ENCODE results near the gene IL17C. TPM values are rescaled to one million over a fixed set of nuclear protein-coding genes. Genes with fewer than 3 reads are reported as not detected.
A peak's percentile ranks its signal among the peaks of the same experiment; 100 is the strongest.

The IL17C gene
- total and polyA plus RNA-seq, 9 of the 15 experiments (the other 6 are each of a cell fraction or from before 2014, with no cell fraction given) = not detected

DNA sequence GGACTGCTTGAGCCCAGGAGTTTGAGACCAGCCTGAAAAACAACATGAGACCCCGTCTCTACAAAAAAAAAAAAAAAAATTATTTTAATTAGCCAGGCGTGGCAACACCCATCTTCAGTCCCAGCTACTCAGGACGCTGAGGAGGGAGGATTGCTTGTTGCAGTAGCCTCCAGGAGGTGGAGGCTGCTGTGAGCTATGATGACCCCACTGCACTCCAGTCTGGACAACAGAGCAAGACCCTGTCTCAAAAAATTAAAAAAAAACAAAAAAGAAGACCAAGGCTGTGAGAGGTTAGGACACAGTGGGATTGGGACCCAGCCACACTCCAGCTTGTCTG is 49.3 kb downstream of the IL17C start (continued):
- TF ChIP-seq FOXK2 (conservative IDR thresholded peaks at IDR 0.05 in 1 of 2, IDR thresholded peaks at IDR 0.05 in 1 of 2; ENCODE audit: low read depth in 2 of 2) (no peak), FOXK1 (CRISPR knock-in tag; IDR thresholded peaks at IDR 0.05; ENCODE audit: borderline replicate concordance) (no peak), TEAD1 (CRISPR knock-in tag; IDR thresholded peaks at IDR 0.05) (peak in 1 of 2 experiments; percentile 77; a peak in 1 of 4 replicates), ZNF175 (CRISPR knock-in tag; IDR thresholded peaks at IDR 0.05; ENCODE audit: low read depth) (0 out of 2 replicates have a peak, but pooled peaks have one; percentile 21), ZNF263 (CRISPR knock-in tag; IDR thresholded peaks at IDR 0.05; ENCODE audit: borderline replicate concordance) (0 out of 2 replicates have a peak, but pooled peaks have one; percentile 15), SAFB2 (IDR thresholded peaks at IDR 0.05; ENCODE audit: borderline replicate concordance, low read depth, low read length, severe bottlenecking) (no peak), XRCC4 (IDR thresholded peaks at IDR 0.05; ENCODE audit: extremely low read depth, insufficient read depth, insufficient read length) (no peak)

DNA sequence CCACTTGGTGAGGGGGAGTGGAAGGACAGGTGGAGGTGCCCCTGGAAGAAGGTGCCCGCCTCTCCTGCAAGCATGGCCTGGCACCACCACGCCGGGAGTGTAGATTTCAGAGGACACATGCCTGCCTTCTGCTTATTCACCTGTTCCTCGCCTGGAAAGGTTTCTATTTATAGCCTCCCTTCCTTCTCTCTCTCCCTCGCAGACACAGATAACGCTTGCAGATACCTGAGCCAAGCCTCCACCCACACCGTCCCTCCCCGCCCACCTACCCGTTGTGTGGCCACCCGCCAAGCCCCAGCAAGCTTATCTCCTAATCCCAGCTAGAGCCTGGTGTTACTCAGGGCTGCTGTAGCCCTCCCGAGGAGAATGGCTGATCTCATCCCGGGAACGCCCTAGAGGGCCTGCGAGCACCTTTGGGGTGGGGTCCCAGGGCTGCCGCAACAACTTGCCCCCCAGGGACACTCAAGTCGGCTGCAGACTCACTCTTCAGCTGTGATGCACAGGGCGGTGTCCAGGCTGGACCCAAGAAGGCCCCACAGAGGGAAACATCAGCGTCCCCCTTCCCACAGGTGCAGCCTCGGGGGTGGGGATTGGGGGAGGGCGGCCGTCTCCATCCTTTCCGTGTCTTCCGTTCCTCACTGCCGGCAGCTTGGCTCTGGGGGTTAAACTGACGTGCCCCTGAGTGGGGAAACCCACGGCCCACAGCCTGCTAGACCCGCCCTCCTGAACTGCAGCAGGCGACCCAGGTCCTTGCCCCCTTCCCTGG is 49.8 kb downstream of the IL17C start:
- Histone ChIP-seq H3K36me3 (ENCODE audit: control insufficient read depth, insufficient read depth, low read length) (no peaks in the 10 kb centered on the region), H3K9me1 (ENCODE audit: control insufficient read depth, insufficient read depth, low read length) (no peaks in the 10 kb centered on the region), H3K4me1 (replicated peaks in 1 of 2; ENCODE audit: control insufficient read depth in 2 of 2, insufficient read depth in 2 of 2, low read length in 2 of 2) (peaks cover 45 to 80% of the 10 kb centered on the region in 2 experiments), H3K27me3 (ENCODE audit: control insufficient read depth in 2 of 2, insufficient read depth in 2 of 2, low read length in 2 of 2) (no peaks in the 10 kb centered on the region), H3K9ac (ENCODE audit: insufficient read depth in 1 of 2, low read depth in 2 of 2, low read length in 2 of 2) (peak overlapping the region; percentile 47 to 80), H4K20me1 (replicated peaks; ENCODE audit: control insufficient read depth, insufficient read depth, low read length) (no peaks in the 10 kb centered on the region; the same call in 1 of the 2 replicates), H3K4me2 (ENCODE audit: insufficient read depth, low read length) (peak overlapping the region; percentile 74), H3K79me2 (ENCODE audit: control insufficient read depth, insufficient read depth, low read length) (no peaks in the 10 kb centered on the region; the same call in 2 of the 3 replicates), H2AFZ (ENCODE audit: low read depth, low read length) (peak overlapping the region; percentile 40), H3K27ac (ENCODE audit: extremely low read depth, low read depth, low read length) (peak overlapping the region; percentile 44), H3K9me3 (replicated peaks; ENCODE audit: control insufficient read depth, insufficient read depth, low read depth, low read length) (no peaks in the 10 kb centered on the region), H3K4me3 (no peak overlapping the region; the same call in 1 of the 2 replicates)
- ChIA-PET CTCF (ENCODE audit: low intra/inter-chr PET ratio) (no interaction called here), POLR2A (interaction anchor here (1.0 to 2.1 kb wide), 8 partner anchors 13 to 118 kb away, joined by 3 to 9 read pairs (median 6); partner anchors contain the start of gene ZC3H18)
- intact Hi-C loops (cut with micrococcal nuclease) = loop anchor here (5.0 kb wide), 2 partner anchors 61 to 84 kb away; no protein-coding TSS in a partner anchor
- ATAC-seq = peak; percentile 82
- FAIRE-seq = peak; percentile 100
- WGBS (ENCODE audit: insufficient coverage, low coverage, missing lambda C conversion rate) = 5% methylated on average over 28 of the region's 28 CpGs
- peak; percentile 98 to 99 (median 99) for DNase-seq (ENCODE audit: extremely low read depth in 1 of 4, low spot score in 3 of 4)
- in situ Hi-C loops (cut with MboI) = no loop called here
- BruUV-seq (replicated peaks) = no TSS peak
- TF ChIP-seq ZNF263 (CRISPR knock-in tag; IDR thresholded peaks at IDR 0.05; ENCODE audit: borderline replicate concordance) (peak; percentile 24; the same call in 1 of the 2 replicates), MYC (IDR thresholded peaks at IDR 0.05; ENCODE audit: low read depth, low read length) (peak; percentile 78), MYC (CRISPR knock-in tag; IDR thresholded peaks at IDR 0.05; ENCODE audit: borderline replicate concordance, low read depth) (no peak), RBM39 (optimal IDR thresholded peaks at IDR 0.05; ENCODE audit: low read depth, low read length) (peak; percentile 73), SMARCB1 (IDR thresholded peaks at IDR 0.05; ENCODE audit: insufficient read length, low read depth) (peak; percentile 88), RBM34 (IDR thresholded peaks at IDR 0.05; ENCODE audit: borderline replicate concordance, insufficient read depth, low read length) (no peak), NEUROD1 (IDR thresholded peaks at IDR 0.05; ENCODE audit: borderline replicate concordance, low read depth, low read length, partially characterized antibody) (peak; percentile 95), KAT7 (CRISPR knock-in tag; IDR thresholded peaks at IDR 0.05; ENCODE audit: borderline replicate concordance) (peak; percentile 77; the same call in 1 of the 2 replicates), SMARCC2 (IDR thresholded peaks at IDR 0.05; ENCODE audit: low read depth) (peak; percentile 90), SIX5 (IDR thresholded peaks at IDR 0.05; ENCODE audit: borderline replicate concordance in 1 of 2, insufficient read depth in 1 of 2, low read depth in 1 of 2, low read length in 2 of 2) (no peak), RNF2 (IDR thresholded peaks at IDR 0.05) (peak; percentile 91)
- TF ChIP-seq, protein P1, sequence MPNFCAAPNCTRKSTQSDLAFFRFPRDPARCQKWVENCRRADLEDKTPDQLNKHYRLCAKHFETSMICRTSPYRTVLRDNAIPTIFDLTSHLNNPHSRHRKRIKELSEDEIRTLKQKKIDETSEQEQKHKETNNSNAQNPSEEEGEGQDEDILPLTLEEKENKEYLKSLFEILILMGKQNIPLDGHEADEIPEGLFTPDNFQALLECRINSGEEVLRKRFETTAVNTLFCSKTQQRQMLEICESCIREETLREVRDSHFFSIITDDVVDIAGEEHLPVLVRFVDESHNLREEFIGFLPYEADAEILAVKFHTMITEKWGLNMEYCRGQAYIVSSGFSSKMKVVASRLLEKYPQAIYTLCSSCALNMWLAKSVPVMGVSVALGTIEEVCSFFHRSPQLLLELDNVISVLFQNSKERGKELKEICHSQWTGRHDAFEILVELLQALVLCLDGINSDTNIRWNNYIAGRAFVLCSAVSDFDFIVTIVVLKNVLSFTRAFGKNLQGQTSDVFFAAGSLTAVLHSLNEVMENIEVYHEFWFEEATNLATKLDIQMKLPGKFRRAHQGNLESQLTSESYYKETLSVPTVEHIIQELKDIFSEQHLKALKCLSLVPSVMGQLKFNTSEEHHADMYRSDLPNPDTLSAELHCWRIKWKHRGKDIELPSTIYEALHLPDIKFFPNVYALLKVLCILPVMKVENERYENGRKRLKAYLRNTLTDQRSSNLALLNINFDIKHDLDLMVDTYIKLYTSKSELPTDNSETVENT (CRISPR knock-in tag; IDR thresholded peaks at IDR 0.05) = no peak

Data from K562 (cell line).